ENCODE results near the gene OGN. TPM values are rescaled to one million over a fixed set of nuclear protein-coding genes. Genes with fewer than 3 reads are reported as not detected.

OGN gene
- polyA plus RNA-seq, 12 donors: 448 to 897 (median 528) TPM; not detected in 1

DNA sequence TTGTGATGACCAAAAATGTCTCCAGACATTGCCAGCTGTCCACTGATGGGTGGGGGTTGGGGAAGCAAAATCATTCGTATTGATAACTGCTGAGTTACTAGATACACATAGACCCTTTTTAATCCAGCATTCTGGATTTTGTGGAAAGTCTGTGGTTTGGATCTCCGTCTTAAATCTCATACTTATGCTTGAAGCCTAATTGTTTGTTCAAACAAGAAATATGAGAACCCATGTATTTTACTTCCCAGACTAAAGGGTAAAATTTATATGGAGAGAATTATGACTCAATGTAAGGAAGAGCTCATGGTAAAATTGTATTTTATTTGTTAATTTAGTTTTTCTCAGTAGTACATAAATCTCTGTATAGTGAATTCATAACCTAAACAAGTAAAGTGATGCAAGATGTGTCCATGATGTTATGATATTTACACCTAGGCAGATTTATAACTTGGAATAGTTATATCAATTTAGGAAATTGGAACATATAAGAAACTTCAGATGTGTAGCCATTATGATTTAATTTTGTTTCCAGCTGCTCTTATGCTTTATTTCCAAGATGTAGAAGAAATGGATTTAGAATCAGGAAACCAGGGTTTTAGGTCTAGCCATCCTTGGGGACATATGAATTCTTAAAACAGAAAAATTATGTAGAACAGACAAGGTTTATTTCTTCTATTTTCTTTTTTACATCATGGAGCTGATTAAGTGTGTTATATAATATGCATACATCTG, 4.5 kb upstream of the OGN start:
- DNase-seq: no peak

DNA sequence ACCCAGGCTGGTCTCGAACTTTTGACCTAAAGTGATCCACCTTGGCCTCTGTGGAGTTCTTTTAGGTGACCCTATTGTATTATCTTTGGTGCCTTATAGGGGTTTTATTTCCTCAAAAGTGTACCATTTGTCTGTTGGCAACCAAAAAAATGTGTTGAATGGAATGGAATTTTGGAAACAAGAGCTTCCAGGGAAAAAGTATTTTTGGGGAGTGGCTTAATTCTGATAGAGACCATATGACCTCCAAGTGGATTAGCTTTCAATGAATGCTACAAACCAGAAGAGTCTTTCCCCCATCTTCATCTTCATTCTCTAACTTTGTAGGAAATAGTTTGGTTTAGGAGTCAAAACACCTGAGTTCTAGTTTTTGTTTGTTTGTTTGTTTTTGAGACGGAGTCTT, 3.4 kb upstream of the OGN start:
- no peak for DNase-seq

DNA sequence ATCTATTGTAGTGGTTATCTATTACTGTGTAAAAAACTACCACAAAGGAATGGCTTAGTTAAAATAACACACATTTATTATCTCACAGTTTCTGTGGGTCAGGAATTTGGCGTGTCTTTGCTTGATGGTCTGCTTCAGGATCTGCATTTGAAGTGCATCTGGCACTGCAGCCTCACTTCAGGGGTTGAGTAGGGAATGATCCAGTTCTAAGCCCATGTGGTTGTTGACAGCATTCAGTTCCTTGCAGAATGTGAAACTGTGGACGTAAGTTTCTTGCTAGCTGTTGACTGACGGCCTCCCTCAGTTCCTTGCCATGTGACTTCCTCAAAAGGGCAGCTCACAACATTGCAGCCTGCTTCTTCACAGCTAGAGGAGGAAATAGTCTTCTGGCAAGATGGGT, 2.1 kb upstream of the OGN start:
- no peak for DNase-seq

DNA sequence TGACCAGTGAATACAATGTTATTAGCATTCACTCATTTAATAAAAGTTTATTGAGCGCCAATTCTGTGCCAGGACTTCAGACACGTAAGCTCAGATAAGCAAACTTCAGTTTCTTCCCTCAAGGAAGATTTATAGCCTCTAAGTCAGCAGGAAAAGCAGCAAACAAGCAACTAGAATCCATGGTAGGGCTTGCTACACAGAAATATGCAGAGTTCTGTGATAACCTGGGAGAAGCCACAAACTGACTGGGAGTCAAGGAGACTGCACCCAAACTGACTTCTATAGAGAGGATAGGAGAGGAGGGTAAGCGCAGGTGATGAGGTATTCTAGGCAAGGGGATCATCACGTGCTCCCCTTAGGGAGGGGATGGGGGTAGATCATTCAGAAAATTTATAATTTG, 1.4 kb upstream of the OGN start:
- DNase-seq: no peak

DNA sequence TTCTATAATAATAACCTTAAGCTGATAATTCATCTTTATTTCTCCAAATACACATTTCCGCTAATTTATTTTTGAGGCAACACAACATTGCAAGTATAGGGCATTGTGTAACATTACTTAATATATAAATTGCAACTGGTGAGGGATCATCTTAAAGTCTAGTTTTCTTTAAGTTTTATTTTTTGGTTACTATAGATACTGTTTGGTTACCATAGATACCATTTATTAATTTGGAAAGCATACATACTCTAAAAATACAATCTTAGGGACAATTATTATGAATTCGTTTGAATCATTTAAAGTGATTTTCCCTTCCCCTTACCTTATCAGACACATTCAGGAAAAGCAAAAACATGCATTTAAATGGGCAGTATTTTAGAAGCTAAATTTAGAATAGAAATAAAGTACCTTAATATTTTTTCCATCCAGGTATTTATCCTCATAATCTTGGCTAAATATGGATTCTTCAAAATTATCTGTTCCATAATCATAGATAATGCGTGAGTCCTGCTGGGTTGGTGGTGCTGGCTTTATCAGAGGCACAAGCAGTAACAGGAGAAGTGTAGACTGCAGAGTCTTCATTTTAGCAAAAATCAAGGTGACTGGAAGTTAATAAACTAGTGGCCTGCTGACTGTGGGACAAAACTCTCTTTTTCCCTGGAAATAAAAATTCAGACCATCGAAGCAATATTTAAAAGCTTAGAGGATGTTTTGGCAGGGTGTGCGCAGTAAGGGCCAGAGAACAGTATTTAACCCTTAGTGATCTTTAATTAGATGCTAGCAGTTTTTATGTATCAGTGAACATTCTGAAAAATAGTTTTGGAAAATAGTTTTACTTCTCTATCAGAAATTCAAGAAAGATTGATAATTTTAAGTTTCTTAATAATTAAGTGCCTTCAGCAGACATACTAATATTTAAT, 1.3 kb downstream of the OGN start:
- no peak for DNase-seq

DNA sequence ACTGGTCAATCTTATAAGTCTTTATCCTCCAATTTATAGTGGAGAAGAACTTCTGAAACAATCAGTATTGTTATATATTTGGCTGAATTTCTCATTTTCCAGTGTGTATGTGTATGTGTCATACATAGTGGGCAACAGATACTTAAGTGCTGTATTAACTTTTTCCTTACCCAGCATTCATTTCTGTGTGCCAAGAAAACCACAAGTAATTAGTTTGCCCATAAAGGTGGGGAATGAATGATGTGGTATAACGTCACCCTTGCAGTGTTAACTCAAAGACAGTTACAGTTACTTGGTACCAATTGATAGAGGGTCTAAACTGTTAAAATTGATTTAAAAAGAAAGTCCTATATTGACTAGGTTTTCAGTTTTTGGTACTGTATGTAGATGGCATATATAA, 2.0 kb downstream of the OGN start:
- DNase-seq: no peak

DNA sequence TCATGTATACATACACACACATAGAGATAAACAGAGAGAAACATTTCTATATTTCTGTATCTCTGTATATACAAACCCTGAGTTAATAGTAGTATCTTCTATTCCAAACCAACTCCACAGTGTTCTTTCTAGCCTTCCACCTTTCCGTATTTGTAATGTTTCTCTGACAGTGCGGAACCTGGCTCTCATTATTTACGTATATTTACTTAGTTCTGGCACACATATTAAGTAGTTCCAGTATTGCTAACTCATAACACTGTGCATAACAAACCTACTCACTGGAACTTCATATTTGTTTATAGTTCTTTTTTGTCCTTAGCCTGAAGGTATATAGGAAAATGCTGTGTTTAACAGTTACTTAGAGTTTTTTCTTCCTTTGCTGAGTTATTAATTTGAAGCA, 6.5 kb downstream of the OGN start:
- no peak for DNase-seq

DNA sequence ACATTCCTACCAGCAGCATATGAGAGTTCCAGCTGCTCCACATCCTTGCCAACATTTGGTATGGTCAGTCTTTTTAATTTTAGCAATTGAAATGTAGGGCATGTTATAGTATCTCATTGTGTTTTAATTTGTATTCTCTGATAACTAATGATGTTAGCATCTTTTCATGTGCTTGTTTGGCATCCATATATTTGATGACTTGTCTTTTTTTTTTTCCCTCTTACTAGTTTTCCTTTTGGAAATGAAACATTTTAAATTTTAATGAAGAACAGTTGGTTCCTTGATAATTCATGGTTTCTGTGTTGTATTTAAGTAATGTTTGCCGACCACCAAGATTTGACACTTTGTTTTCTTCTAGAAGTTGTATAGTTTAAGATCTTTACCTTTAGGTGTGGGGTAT, 8.8 kb downstream of the OGN start:
- DNase-seq: no peak

DNA sequence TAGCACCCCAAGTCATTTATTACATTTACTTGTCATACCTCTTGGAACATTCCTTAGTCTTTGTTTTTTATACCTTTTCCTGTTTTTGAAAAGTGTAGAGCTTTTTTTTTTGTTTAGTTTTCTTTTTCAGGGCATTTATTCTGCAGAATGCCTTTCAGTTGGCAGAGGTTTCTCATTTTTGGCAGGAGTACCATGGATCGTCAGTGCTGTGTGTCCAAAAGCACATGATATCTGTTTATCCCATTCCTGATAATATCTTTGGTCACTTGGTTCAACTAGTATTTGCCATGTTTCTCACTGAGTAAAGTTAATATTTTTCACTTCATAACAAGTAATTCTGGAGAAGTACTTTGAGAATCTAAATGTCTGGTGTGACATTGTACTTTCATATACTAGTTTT, 10.7 kb downstream of the OGN start:
- DNase-seq: no peak

DNA sequence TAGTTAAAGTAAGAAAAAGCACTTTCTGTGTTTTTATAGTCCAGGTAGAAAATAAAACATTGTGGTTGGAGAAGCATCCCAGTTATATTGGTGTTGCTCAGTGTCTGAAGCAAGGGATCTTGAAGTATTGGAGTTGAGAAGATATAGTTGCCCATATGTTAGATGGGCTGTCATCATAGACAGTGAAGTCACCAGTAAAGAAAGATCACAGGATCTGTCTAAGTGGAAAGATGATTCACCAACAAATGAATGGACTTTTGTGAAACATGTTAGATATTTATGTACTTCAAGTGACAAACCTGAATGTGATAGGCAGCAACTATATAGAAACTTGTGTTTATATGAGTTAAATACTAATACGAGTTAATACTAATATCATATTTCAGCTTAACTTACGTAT, 11.7 kb downstream of the OGN start:
- DNase-seq: no peak

DNA sequence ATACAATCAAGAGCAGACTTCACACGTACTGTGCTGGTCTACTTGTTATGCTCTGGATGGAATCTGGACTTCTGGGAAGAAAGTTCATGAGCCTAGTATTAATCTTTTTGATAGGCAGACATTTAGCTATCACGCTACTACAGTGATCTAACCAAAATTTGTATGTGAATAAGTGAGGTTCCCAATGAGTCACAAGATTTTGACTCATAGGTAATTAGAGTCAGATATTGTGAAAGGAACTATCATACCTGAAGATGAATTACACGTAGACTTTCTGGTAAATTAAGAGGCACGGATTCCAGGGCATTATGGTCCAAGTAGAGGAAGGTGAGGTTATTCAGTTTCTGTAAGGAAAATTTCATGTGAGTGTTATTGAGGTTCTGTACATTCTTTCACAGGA, 18.4 kb downstream of the OGN start:
- DNase-seq: no peak

DNA sequence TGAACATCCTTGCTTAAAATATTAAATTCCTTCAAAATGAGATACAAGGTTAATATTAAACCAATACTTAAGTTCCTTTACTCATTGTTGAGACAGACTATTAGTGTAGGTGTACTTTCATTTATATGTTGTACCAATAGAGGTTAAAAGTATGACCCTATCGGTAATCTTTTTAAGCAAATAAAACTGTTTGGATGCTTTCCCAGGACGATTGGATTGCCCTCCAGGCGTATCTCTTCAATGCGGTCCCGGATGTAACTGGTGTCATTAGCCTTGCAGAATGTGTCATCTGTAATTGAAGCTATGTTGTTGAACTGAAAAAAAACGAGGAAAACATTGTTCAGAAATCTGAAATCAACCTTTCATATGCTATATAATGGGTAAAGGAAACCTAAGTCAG, 18.9 kb downstream of the OGN start:
- DNase-seq: no peak

DNA sequence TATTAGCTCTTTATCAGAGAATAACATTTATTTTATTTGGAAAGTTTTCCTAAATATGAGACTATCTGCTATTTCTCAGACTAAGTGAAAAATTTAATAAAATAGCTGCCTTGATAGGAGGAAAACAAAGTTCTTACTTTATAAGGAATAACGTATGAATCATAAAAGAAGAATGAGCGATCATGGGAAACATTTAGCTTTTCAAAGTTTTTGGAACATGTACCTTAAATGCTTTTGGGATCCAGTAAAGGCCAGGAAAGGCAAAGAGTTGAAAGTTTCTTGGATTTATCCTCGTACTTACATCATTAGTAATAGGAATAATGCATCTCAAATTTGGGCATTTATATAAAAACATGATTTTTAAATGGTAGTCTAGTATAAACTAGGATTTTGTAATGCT, 19.4 kb downstream of the OGN start:
- peak; percentile 60 for DNase-seq

DNA sequence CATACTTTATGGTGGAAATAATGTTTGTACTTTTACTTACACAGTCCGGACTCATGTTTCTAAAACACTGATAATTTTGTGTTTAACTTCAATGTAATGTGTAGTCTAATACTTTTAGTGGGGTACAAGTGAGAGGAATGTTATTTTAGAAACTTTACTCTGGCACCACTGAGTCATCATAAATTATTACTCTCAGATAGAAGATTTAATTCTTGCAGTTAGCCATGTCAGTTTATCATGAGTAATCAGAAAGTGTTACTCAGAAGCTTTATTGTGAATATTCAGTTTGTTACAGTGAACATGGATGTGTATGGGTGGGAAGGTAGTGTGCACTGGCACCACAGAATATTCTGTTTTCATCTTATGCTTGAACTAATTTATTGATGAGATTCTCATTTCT, 20.0 kb downstream of the OGN start:
- DNase-seq: no peak

DNA sequence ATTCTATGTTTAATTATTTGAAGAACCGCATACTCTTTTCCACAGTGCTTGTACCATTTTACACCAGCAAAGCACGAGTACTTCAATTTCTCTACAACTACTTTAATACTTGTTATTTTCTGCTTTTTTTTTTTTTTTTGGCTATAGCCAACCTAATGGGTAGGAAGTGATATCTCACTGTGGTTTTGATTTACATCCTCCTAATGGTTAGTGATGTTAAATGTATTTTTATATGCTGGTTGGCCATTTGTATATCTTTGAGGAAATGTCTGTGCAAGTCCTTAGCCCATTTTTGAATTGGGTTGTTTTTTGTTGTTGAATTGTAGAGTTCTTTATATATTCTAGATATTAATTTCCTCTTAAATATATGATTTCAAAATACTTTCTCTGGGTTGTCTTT, 22.6 kb downstream of the OGN start:
- no peak for DNase-seq

DNA sequence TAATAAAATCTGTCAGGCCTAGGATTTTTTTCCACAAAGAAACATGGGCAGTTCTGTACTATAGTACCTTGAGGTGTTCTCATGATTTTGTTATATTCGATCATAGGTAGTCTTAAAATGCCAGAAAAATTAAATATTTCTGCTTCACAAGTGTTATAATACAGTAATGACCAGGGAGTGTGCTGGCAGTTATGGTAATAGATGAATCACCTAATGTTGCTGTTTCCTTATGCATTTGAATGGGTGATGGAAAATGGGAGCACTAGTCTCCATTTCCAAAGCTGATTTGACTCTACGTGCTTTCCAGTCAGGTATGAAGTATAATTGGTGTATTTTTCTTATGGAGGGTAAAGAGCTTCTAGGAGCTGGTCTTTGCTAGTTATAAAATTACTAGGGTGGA, 23.8 kb downstream of the OGN start:
- DNase-seq: no peak

DNA sequence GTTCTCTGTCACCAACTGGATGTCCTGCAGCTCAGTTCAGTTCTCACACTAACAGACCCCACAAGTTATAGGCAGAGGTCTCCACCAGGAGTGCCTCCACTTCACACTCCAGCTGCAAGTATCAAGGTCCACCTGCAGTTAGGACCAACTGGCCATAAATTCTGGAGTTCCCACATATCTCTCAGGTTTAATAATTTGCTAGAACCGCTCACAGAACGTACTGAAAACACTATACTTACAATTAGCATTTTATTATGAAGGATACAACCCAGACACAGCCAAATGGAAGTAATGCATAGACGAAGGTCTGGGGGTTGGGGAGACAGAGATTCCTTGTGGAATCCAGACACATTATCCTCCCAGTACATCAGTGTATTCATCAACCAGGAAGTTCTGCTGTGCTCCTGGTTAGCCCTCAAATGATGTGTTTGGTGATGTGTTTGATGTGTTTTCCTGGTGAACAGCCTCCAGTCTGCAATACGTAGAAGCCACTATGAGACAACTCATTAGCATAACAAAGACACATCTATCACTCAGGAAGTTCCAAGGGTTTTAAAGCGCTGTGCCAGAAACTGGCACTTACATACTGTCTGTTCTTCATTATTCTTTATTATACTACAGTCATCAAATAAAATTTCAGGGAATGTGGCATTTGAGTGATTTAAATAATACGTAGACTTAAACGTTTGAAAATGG, 25.4 kb downstream of the OGN start:
- no peak for DNase-seq

DNA sequence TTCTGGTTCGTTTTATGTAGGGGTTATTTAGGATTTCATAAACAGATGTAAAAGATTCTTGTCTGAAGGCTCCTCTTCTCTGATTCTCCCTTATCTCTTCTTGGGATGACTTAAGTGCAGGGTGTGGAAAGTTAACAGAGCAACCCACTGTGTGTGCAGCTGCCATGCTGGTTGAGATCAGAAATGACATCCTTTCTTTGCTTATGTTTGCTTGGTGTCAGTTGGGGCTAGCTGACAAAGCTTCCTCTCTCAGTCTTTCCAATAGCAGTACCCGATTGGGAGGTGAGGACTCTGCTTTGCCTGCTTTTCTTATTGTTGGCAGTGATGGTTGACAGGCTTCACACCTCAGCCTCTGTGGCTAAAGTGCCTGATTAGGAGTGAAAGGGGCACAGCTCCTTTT, 26.5 kb downstream of the OGN start:
- DNase-seq: no peak

DNA sequence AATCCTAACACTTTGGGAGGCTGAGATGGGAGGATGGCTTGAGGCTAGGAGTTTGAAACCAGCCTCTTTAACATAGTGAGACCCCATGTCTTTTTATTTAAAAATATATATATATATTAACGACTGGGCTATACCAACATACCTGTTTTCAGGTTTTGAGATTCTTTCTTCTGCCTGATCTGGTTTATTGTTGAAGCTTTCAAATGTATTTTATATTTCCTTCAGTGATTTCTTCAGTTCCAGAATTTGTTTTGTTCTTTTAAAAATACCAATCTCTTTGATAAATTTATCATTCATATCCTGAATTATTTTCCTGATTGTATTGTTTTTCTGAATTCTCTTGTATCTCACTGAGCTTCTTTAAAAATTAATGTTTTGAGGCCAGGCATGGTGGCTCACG, 31.2 kb downstream of the OGN start:
- DNase-seq: no peak

DNA sequence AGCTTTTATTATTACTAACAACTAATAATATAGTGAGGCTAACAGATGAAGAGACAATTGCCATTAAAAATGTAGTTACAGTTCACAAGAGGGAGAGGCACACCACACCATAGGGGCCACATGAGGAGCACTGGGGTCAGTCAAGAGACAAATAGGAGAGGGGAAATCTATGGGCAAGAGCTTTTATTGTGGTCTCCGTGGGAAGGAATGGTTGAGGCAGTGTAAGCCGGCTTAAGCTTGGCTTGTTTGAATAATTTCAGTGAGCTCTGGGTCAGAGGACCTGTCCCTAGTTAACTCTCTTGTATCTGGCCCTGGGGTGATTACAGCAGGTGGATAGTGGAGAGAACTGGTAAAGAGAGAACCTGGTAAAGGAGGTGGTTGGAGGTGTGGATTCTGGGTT, 35.3 kb downstream of the OGN start:
- DNase-seq: no peak

DNA sequence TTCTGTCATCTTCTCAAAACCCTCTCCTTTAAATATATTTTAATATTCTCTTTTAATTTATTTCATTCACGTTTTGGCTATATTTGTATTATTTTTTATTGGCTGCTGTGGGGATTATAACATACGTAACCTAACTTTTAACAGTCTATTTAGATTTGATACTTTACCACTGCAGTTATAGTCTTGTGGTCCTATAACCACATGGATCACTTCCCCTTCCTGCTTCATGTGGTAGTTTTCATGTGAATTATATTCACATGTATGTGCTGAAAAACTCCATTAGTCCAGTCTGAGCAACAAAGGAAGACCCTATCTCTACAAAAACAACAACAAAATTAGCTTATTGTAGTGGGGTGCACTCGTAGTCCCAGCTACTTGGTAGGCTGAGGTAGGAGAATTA, 44.3 kb downstream of the OGN start:
- DNase-seq: no peak

DNA sequence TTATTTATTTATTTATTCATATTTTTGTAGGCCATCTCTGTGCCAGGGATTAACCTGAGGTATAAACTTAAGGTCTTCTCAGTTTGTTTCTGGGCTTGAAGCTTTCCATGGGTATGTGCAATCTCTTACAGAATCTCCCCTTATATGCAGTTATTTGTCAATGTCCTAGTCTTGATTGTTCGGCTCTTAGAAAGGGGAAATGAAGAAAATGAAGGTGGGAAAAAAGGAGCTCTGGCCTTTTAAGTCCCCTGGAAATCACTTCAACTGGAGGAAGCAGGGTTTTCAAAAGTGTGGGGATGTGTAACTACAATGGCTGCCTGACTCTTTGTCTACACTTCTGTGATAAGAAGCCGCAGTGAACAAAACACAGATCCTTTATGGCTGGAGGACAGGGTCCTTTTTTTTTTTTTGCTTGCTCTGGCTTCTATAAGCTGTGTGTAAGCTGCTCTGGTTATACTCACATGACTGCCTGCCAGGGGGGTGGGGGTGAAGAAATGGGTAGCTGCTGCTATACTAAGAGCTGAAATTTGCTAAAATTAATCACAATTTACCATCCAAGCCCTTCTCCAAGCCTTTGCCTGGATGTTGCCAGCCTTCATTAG, 44.9 kb downstream of the OGN start:
- DNase-seq: no peak
